ENCODE data around the gene PIK3CB.

The PIK3CB gene

GRCh38 chr3:138653567-138653966 lies 181.2 kb downstream of the PIK3CB start:
- H3F3A ChIP-seq (ENCODE audit: insufficient read depth, low read length) = no peaks in the 10 kb centered on the region
- H3K79me2 ChIP-seq (ENCODE audit: insufficient read depth, low read length) = no peaks in the 10 kb centered on the region
- H3K9me2 ChIP-seq (ENCODE audit: low read depth, low read length) = no peaks in the 10 kb centered on the region
- peaks cover 65% of the 10 kb centered on the region for H3K36me3 ChIP-seq (ENCODE audit: insufficient read depth, low read length)
- no peaks in the 10 kb centered on the region for H3K27me3 ChIP-seq (ENCODE audit: insufficient read depth, low read length)
- no peak for TF ChIP-seq CTCF (IDR thresholded peaks at IDR 0.05; ENCODE audit: low read length)
- TF ChIP-seq EZH2 (IDR thresholded peaks at IDR 0.05; ENCODE audit: borderline replicate concordance, low read length) = no peak
- H3K4me3 ChIP-seq (ENCODE audit: low read depth, low read length, poor library complexity, severe bottlenecking) = no peak overlapping the region
- no peak overlapping the region for H3K9ac ChIP-seq (ENCODE audit: low read length)
- no peaks in the 10 kb centered on the region for H4K20me1 ChIP-seq (ENCODE audit: insufficient read depth, low read length)
- H3K4me2 ChIP-seq (ENCODE audit: low read length) = no peak overlapping the region
- peaks cover 9% of the 10 kb centered on the region; the same call in 1 of the 2 replicates for H3K9me3 ChIP-seq (ENCODE audit: low read length)
- H2AFZ ChIP-seq (ENCODE audit: low read length) = no peak overlapping the region
- no peaks in the 10 kb centered on the region for H3K4me1 ChIP-seq (ENCODE audit: insufficient read depth, low read length, severe bottlenecking)
- H3K27ac ChIP-seq (ENCODE audit: low read depth, low read length, poor library complexity, severe bottlenecking) = no peak overlapping the region

- Histone ChIP-seq H3K27ac (ENCODE audit: low read depth, low read length, poor library complexity, severe bottlenecking) (no peak overlapping the region), H3F3A (ENCODE audit: insufficient read depth, low read length) (no peaks in the 10 kb centered on the region), H3K27me3 (ENCODE audit: insufficient read depth, low read length) (no peaks in the 10 kb centered on the region), H3K9ac (ENCODE audit: low read length) (no peak overlapping the region), H3K4me3 (ENCODE audit: low read depth, low read length, poor library complexity, severe bottlenecking) (no peak overlapping the region), H4K20me1 (ENCODE audit: insufficient read depth, low read length) (no peaks in the 10 kb centered on the region), H2AFZ (ENCODE audit: low read length) (no peak overlapping the region), H3K4me2 (ENCODE audit: low read length) (no peak overlapping the region), H3K9me3 (ENCODE audit: low read length) (peaks cover 21% of the 10 kb centered on the region; the same call in 1 of the 2 replicates), H3K79me2 (ENCODE audit: insufficient read depth, low read length) (no peaks in the 10 kb centered on the region), H3K36me3 (ENCODE audit: insufficient read depth, low read length) (peaks cover 34% of the 10 kb centered on the region), H3K4me1 (ENCODE audit: insufficient read depth, low read length, severe bottlenecking) (no peaks in the 10 kb centered on the region), H3K9me2 (ENCODE audit: low read depth, low read length) (no peaks in the 10 kb centered on the region)
- TF ChIP-seq EZH2 (IDR thresholded peaks at IDR 0.05; ENCODE audit: borderline replicate concordance, low read length) (no peak), CTCF (IDR thresholded peaks at IDR 0.05; ENCODE audit: low read length) (no peak)
Observed at GRCh38 chr3:138649134-138649533, 185.6 kb downstream of the PIK3CB start.

GRCh38 chr3:138646513-138646912 lies 188.2 kb downstream of the PIK3CB start:
- Histone ChIP-seq H3K4me1 (ENCODE audit: insufficient read depth, low read length, severe bottlenecking) (no peaks in the 10 kb centered on the region), H3K9me2 (ENCODE audit: low read depth, low read length) (no peaks in the 10 kb centered on the region), H3K4me3 (ENCODE audit: low read depth, low read length, poor library complexity, severe bottlenecking) (no peak overlapping the region), H3K27ac (ENCODE audit: low read depth, low read length, poor library complexity, severe bottlenecking) (no peak overlapping the region), H3K4me2 (ENCODE audit: low read length) (no peak overlapping the region), H3F3A (ENCODE audit: insufficient read depth, low read length) (no peaks in the 10 kb centered on the region), H3K9ac (ENCODE audit: low read length) (no peak overlapping the region), H3K27me3 (ENCODE audit: insufficient read depth, low read length) (no peaks in the 10 kb centered on the region), H3K79me2 (ENCODE audit: insufficient read depth, low read length) (no peaks in the 10 kb centered on the region), H3K36me3 (ENCODE audit: insufficient read depth, low read length) (peaks cover 17% of the 10 kb centered on the region), H4K20me1 (ENCODE audit: insufficient read depth, low read length) (no peaks in the 10 kb centered on the region), H2AFZ (ENCODE audit: low read length) (no peak overlapping the region), H3K9me3 (ENCODE audit: low read length) (peaks cover 21% of the 10 kb centered on the region; the same call in 1 of the 2 replicates)
- TF ChIP-seq EZH2 (IDR thresholded peaks at IDR 0.05; ENCODE audit: borderline replicate concordance, low read length) = no peak
- TF ChIP-seq CTCF (IDR thresholded peaks at IDR 0.05; ENCODE audit: low read length) = no peak

Measured in OCI-LY1 (cell line).